ENCODE data around the gene CLCA4. TPM values are rescaled to one million over a fixed set of nuclear protein-coding genes. Genes with fewer than 3 reads are reported as not detected.

Gene CLCA4
- total and polyA plus RNA-seq, 4 donors, result 0.03 TPM; not detected in 3

DNA sequence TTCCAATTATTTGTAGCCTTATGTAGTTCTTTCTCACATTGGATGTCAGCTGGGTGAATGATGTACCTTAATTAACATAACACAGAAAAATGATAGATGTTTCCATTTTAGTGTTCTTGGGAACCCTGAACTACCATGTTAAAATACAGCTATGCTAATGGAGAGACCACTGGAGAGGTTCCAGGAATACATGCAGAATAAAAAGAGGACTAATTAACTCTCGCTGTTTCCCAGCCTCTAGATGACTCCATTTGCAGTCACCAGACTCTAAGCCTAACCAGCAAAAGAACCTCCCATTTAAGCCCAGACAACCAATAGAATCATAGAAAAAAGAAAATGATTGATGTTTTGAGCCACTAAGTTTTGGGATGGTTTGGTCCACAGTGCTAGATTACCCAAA is 36.2 kb downstream of the CLCA4 start:
- TF ChIP-seq, protein P1, sequence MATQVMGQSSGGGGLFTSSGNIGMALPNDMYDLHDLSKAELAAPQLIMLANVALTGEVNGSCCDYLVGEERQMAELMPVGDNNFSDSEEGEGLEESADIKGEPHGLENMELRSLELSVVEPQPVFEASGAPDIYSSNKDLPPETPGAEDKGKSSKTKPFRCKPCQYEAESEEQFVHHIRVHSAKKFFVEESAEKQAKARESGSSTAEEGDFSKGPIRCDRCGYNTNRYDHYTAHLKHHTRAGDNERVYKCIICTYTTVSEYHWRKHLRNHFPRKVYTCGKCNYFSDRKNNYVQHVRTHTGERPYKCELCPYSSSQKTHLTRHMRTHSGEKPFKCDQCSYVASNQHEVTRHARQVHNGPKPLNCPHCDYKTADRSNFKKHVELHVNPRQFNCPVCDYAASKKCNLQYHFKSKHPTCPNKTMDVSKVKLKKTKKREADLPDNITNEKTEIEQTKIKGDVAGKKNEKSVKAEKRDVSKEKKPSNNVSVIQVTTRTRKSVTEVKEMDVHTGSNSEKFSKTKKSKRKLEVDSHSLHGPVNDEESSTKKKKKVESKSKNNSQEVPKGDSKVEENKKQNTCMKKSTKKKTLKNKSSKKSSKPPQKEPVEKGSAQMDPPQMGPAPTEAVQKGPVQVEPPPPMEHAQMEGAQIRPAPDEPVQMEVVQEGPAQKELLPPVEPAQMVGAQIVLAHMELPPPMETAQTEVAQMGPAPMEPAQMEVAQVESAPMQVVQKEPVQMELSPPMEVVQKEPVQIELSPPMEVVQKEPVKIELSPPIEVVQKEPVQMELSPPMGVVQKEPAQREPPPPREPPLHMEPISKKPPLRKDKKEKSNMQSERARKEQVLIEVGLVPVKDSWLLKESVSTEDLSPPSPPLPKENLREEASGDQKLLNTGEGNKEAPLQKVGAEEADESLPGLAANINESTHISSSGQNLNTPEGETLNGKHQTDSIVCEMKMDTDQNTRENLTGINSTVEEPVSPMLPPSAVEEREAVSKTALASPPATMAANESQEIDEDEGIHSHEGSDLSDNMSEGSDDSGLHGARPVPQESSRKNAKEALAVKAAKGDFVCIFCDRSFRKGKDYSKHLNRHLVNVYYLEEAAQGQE (IDR thresholded peaks at IDR 0.05), result no peak
- TF ChIP-seq RXRA (IDR thresholded peaks at IDR 0.05), result no peak
- TF ChIP-seq HNF4G (IDR thresholded peaks at IDR 0.05), result no peak
- TF ChIP-seq, protein P2, sequence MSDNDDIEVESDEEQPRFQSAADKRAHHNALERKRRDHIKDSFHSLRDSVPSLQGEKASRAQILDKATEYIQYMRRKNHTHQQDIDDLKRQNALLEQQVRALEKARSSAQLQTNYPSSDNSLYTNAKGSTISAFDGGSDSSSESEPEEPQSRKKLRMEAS (IDR thresholded peaks at IDR 0.05), result no peak
- no peak for TF ChIP-seq FOXA1 (IDR thresholded peaks at IDR 0.05)
- no peak for TF ChIP-seq TAF1 (conservative IDR thresholded peaks at IDR 0.05)
- TF ChIP-seq ZBTB33 (IDR thresholded peaks at IDR 0.05), result no peak
- TF ChIP-seq, protein P3, sequence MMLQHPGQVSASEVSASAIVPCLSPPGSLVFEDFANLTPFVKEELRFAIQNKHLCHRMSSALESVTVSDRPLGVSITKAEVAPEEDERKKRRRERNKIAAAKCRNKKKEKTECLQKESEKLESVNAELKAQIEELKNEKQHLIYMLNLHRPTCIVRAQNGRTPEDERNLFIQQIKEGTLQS (IDR thresholded peaks at IDR 0.05), result no peak
- TF ChIP-seq SP1 (IDR thresholded peaks at IDR 0.05), result no peak
- no peak for TF ChIP-seq JUND (IDR thresholded peaks at IDR 0.05)
- TF ChIP-seq NR2F2 (IDR thresholded peaks at IDR 0.05), result no peak
- TF ChIP-seq FOXA2 (IDR thresholded peaks at IDR 0.05), result no peak
- TF ChIP-seq EGR1 (IDR thresholded peaks at IDR 0.05; ENCODE audit: low read depth in 2 of 2), result no peak
- TF ChIP-seq HNF4A (conservative IDR thresholded peaks at IDR 0.05), result no peak
- TF ChIP-seq YY1 (IDR thresholded peaks at IDR 0.05), result no peak
- no peak for TF ChIP-seq GABPA (IDR thresholded peaks at IDR 0.05 in 1 of 2, conservative IDR thresholded peaks at IDR 0.05 in 1 of 2)
- no peak for TF ChIP-seq CTCF (IDR thresholded peaks at IDR 0.05; ENCODE audit: low read depth, low read length, missing input control)
- Histone ChIP-seq H3K9ac (ENCODE audit: low read depth in 1 of 2, low read length in 2 of 2) (no peak overlapping the region), H3K4me3 (ENCODE audit: low read depth in 1 of 3, low read length in 3 of 3) (no peak overlapping the region), H3K4me1 (ENCODE audit: control insufficient read depth in 4 of 4, insufficient read depth in 4 of 4, low read length in 3 of 4) (no peaks in the 10 kb centered on the region), H3K27me3 (ENCODE audit: control insufficient read depth in 4 of 4, insufficient read depth in 4 of 4, low read length in 3 of 4) (no peaks in the 10 kb centered on the region), H3K36me3 (ENCODE audit: control insufficient read depth in 4 of 4, insufficient read depth in 3 of 4, low read depth in 1 of 4, low read length in 3 of 4) (no peaks in the 10 kb centered on the region), H3K9me3 (ENCODE audit: control insufficient read depth in 4 of 4, low read length in 3 of 4) (no peaks in the 10 kb centered on the region), H3K27ac (ENCODE audit: low read depth in 1 of 2, low read length in 2 of 2) (no peak overlapping the region)
- DNase-seq (ENCODE audit: low spot score), result no peak
- 89% methylated on average over 1 of the region's 1 CpG for WGBS

- Histone ChIP-seq H3K27me3 (ENCODE audit: control insufficient read depth in 4 of 4, insufficient read depth in 4 of 4, low read length in 3 of 4) (no peaks in the 10 kb centered on the region), H3K36me3 (ENCODE audit: control insufficient read depth in 4 of 4, insufficient read depth in 3 of 4, low read depth in 1 of 4, low read length in 3 of 4) (no peaks in the 10 kb centered on the region), H3K9ac (ENCODE audit: low read depth in 1 of 2, low read length in 2 of 2) (no peak overlapping the region), H3K27ac (ENCODE audit: low read depth in 1 of 2, low read length in 2 of 2) (no peak overlapping the region), H3K4me3 (ENCODE audit: low read depth in 1 of 3, low read length in 3 of 3) (no peak overlapping the region), H3K4me1 (ENCODE audit: control insufficient read depth in 4 of 4, insufficient read depth in 4 of 4, low read length in 3 of 4) (no peaks in the 10 kb centered on the region), H3K9me3 (ENCODE audit: control insufficient read depth in 4 of 4, low read length in 3 of 4) (no peaks in the 10 kb centered on the region)
- no peak for DNase-seq (ENCODE audit: low spot score)
- TF ChIP-seq, protein P1 (IDR thresholded peaks at IDR 0.05), result no peak
- TF ChIP-seq NR2F2 (IDR thresholded peaks at IDR 0.05) (no peak), CTCF (IDR thresholded peaks at IDR 0.05; ENCODE audit: low read depth, low read length, missing input control) (no peak), HNF4A (conservative IDR thresholded peaks at IDR 0.05) (no peak), RXRA (IDR thresholded peaks at IDR 0.05) (no peak), YY1 (IDR thresholded peaks at IDR 0.05) (no peak)
- 86% methylated on average over 3 of the region's 3 CpGs for WGBS
Measured at GRCh38 chr1:86583593-86583992, 36.7 kb downstream of the CLCA4 start.
